ENCODE results near the gene STMP1. TPM values are rescaled to one million over a fixed set of nuclear protein-coding genes. Genes with fewer than 3 reads are reported as not detected.

STMP1 gene
- total and polyA plus RNA-seq, 2 of the 13 experiments (the other 11 are each of a cell fraction or from before 2014, with no cell fraction given) = 7.2 to 16.2 TPM

- H3K79me2 ChIP-seq (ENCODE audit: insufficient read depth, low read length) = no peaks in the 10 kb centered on the region
- peaks cover 0 to 6% of the 10 kb centered on the region in 2 experiments; a peak in 3 of 5 replicates for H3K27me3 ChIP-seq (ENCODE audit: control insufficient read depth in 1 of 2, insufficient read depth in 2 of 2, low read length in 2 of 2)
- FAIRE-seq (no peak), ATAC-seq (no peak), DNase-seq (ENCODE audit: low spot score) (peak; percentile 11)
- TF ChIP-seq DMAP1 (CRISPR knock-in tag; IDR thresholded peaks at IDR 0.05) (no peak), CEBPB (IDR thresholded peaks at IDR 0.05; ENCODE audit: borderline replicate concordance, low read depth, low read length) (peak; percentile 44; the same call in 1 of the 2 replicates)
- H3K4me1 ChIP-seq (ENCODE audit: insufficient read depth, low read length) = peaks cover 29% of the 10 kb centered on the region
- ChIA-PET CTCF (ENCODE audit: low intra/inter-chr PET ratio, low total read pairs) (no interaction called here), POLR2A (no interaction called here)
- peak overlapping the region; percentile 52 for H3K4me2 ChIP-seq (ENCODE audit: low read depth, low read length)
- in situ Hi-C loops (cut with HindIII; ENCODE audit: extremely low pct_ligation_motif_present, low pct_unique_long_range_greater_than_20kb) (no loop called here), intact Hi-C loops (cut with micrococcal nuclease; ENCODE audit: unreplicated experiment) (loop anchor here (1.0 kb wide), 1 partner anchor 45 kb away; the partner anchor contains the start of gene STMP1)
- BruUV-seq (replicated peaks) = no TSS peak
- 6% methylated on average over 7 of the region's 7 CpGs for WGBS (ENCODE audit: low lambda C conversion rate)
- H3K9me3 ChIP-seq (ENCODE audit: low read length) = no peaks in the 10 kb centered on the region
- no peak overlapping the region for H3K27ac ChIP-seq (ENCODE audit: extremely low read length, insufficient read depth, low read length)
- no peaks in the 10 kb centered on the region for H4K20me1 ChIP-seq (ENCODE audit: insufficient read depth, low read length)
- no peak overlapping the region for H3K4me3 ChIP-seq (replicated peaks in 1 of 3; ENCODE audit: insufficient read depth in 1 of 3, low read depth in 2 of 3, low read length in 3 of 3)
- H3K36me3 ChIP-seq (replicated peaks in 1 of 2; ENCODE audit: control insufficient read depth in 1 of 2, insufficient read depth in 2 of 2, low read length in 2 of 2) = no peaks in the 10 kb centered on the region
- H3K9ac ChIP-seq (ENCODE audit: insufficient read depth, low read depth, low read length) = no peak overlapping the region
- H2AFZ ChIP-seq (ENCODE audit: low read length) = no peak overlapping the region
Measured at GRCh38 chr7:135706858-135707569, 44.7 kb downstream of the STMP1 start.

DNA sequence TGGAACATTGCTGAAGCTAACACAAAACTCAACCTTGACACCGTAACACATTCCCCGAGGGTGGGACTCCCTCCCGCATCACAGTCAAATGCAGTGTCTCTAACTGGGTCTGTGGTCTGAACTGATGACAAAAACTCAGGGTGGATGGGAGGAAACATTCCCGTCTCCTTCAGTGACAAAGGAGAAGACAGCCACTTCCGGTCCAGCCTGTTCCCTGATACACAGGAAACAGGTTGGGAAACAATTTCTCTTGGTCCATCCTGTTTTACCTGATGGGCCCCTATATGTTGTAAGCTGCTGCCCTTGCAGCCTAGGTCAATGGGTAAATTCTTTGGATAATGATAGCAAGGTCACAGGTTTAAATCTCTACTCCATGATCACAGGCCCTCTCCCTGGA lies 45.3 kb downstream of the STMP1 start:
- H3K27me3 ChIP-seq (ENCODE audit: control insufficient read depth in 1 of 2, insufficient read depth in 2 of 2, low read length in 2 of 2) = peaks cover 0 to 6% of the 10 kb centered on the region in 2 experiments; a peak in 3 of 5 replicates
- no peaks in the 10 kb centered on the region for H3K9me3 ChIP-seq (ENCODE audit: low read length)
- peaks cover 29% of the 10 kb centered on the region for H3K4me1 ChIP-seq (ENCODE audit: insufficient read depth, low read length)
- in situ Hi-C loops (cut with HindIII; ENCODE audit: extremely low pct_ligation_motif_present, low pct_unique_long_range_greater_than_20kb) = no loop called here
- H3K27ac ChIP-seq (ENCODE audit: extremely low read length, insufficient read depth, low read length) = no peak overlapping the region
- H3K79me2 ChIP-seq (ENCODE audit: insufficient read depth, low read length) = no peaks in the 10 kb centered on the region
- FAIRE-seq (no peak), DNase-seq (ENCODE audit: low spot score) (no peak), ATAC-seq (no peak; the same call in 2 of the 3 replicates)
- WGBS (ENCODE audit: low lambda C conversion rate) = 59% methylated on average over 5 of the region's 5 CpGs
- CTCF ChIA-PET (ENCODE audit: low intra/inter-chr PET ratio, low total read pairs) = no interaction called here
- POLR2A ChIA-PET = no interaction called here
- H3K4me3 ChIP-seq (replicated peaks in 1 of 3; ENCODE audit: insufficient read depth in 1 of 3, low read depth in 2 of 3, low read length in 3 of 3) = no peak overlapping the region
- no peaks in the 10 kb centered on the region for H3K36me3 ChIP-seq (replicated peaks in 1 of 2; ENCODE audit: control insufficient read depth in 1 of 2, insufficient read depth in 2 of 2, low read length in 2 of 2)
- no peak overlapping the region for H3K9ac ChIP-seq (ENCODE audit: insufficient read depth, low read depth, low read length)
- no peaks in the 10 kb centered on the region for H4K20me1 ChIP-seq (ENCODE audit: insufficient read depth, low read length)
- H2AFZ ChIP-seq (ENCODE audit: low read length) = no peak overlapping the region
- no TSS peak for BruUV-seq (replicated peaks)
- intact Hi-C loops (cut with micrococcal nuclease; ENCODE audit: unreplicated experiment) = loop anchor here (1.0 kb wide), 1 partner anchor 45 kb away; the partner anchor contains the start of gene STMP1
- peak overlapping the region; percentile 25 for H3K4me2 ChIP-seq (ENCODE audit: low read depth, low read length)
- TF ChIP-seq MAZ (IDR thresholded peaks at IDR 0.05; ENCODE audit: borderline replicate concordance, low read depth, low read length) = no peak
- TF ChIP-seq MAZ (CRISPR knock-in tag; IDR thresholded peaks at IDR 0.05; ENCODE audit: low read depth) = no peak
- TF ChIP-seq ZNF260 (CRISPR knock-in tag; IDR thresholded peaks at IDR 0.05; ENCODE audit: borderline replicate concordance, low read depth) = no peak
- no peak for TF ChIP-seq ZBTB2 (CRISPR knock-in tag; IDR thresholded peaks at IDR 0.05; ENCODE audit: low read depth)
- TF ChIP-seq ZNF17 (CRISPR knock-in tag; IDR thresholded peaks at IDR 0.05) = no peak
- TF ChIP-seq ONECUT2 (CRISPR knock-in tag; IDR thresholded peaks at IDR 0.05) = no peak
- TF ChIP-seq POLR2A (IDR thresholded peaks at IDR 0.05; ENCODE audit: insufficient read depth in 1 of 2, low read depth in 2 of 2, low read length in 2 of 2) = no peak
- TF ChIP-seq, protein P1, sequence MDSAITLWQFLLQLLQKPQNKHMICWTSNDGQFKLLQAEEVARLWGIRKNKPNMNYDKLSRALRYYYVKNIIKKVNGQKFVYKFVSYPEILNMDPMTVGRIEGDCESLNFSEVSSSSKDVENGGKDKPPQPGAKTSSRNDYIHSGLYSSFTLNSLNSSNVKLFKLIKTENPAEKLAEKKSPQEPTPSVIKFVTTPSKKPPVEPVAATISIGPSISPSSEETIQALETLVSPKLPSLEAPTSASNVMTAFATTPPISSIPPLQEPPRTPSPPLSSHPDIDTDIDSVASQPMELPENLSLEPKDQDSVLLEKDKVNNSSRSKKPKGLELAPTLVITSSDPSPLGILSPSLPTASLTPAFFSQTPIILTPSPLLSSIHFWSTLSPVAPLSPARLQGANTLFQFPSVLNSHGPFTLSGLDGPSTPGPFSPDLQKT (CRISPR knock-in tag; IDR thresholded peaks at IDR 0.05; ENCODE audit: borderline replicate concordance) = no peak
- no peak for TF ChIP-seq BRCA1 (CRISPR knock-in tag; IDR thresholded peaks at IDR 0.05)
- no peak for TF ChIP-seq FOXJ3 (CRISPR knock-in tag; IDR thresholded peaks at IDR 0.05; ENCODE audit: borderline replicate concordance)
- no peak for TF ChIP-seq ZNF552 (CRISPR knock-in tag; IDR thresholded peaks at IDR 0.05; ENCODE audit: borderline replicate concordance)
- TF ChIP-seq RNF2 (conservative IDR thresholded peaks at IDR 0.05; ENCODE audit: low read depth) = no peak
- no peak for TF ChIP-seq ZNF569 (CRISPR knock-in tag; IDR thresholded peaks at IDR 0.05; ENCODE audit: borderline replicate concordance)
- TF ChIP-seq GABPB1 (CRISPR knock-in tag; IDR thresholded peaks at IDR 0.05) = peak; percentile 34; the same call in 1 of the 2 replicates
- no peak for TF ChIP-seq CBFB (CRISPR knock-in tag; IDR thresholded peaks at IDR 0.05)

Measured in HepG2 (cell line).